D341Med (cell line): ENCODE measurements around the gene INPP5A.
A peak's percentile ranks its signal among the peaks of the same experiment; 100 is the strongest.
"Not testable (repeated sequence)": the region's sequence is repeated elsewhere in the genome, so short reads cannot be mapped to it uniquely, and the experiment has no call there.

Experiments
- DNase-seq: peaks from one replicate; pipeline ENCODE4 v3.0.0; 2012; ENCODE audit warnings: low spot score

The INPP5A gene

DNA sequence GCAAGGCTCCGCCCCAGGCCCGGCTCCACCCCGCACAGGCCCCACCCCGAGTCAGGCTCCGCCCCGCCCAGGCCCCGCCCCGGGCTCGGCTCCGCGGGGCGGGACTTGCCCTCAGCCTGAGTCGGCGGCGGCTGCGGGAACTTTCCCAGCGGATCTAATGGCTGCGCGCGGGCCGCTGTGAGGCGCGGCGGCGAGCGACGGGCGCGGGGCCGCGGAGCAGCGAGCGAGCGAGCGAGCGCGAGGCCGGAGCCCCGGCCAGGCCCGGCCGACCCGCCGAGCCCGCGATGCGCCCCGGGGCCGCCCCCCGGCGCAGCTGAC, at the start of gene INPP5A:
TSS of gene INPP5A (plus strand) at position 104 of the 318 bp plus-strand sequence. CDS start 310 bp downstream, outside the sequence.
- no peak for DNase-seq

DNA sequence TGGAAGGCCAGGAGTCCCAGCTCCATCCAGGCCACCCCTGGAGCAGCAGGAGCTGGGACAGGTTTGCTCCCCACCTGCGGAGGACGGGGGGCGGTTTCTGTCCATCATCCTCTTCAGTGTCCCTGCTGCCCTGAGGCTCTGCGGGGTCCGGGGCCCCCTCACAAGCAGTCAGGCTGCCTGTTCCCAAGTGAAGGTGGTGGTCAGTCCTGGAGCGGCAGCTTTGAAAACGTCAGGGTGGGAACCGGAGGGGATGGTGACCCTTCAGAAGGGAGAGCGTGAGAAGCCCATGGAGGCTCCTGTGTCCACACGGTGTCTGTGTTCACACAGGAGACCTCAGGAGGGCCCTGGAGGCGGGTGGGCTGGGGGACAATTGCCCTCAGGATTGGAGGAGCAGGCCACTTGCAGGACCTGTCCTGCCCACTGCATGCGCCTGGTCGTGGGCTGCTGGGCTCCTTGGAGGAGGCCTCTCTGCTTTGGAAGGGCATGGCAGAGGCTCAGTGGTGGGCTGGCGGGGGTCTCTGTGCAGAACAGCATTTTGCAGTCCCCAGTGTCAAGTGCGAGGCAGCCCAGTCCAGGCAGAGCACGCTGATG, 49.3 kb upstream of the INPP5A start:
- no peak for DNase-seq

DNA sequence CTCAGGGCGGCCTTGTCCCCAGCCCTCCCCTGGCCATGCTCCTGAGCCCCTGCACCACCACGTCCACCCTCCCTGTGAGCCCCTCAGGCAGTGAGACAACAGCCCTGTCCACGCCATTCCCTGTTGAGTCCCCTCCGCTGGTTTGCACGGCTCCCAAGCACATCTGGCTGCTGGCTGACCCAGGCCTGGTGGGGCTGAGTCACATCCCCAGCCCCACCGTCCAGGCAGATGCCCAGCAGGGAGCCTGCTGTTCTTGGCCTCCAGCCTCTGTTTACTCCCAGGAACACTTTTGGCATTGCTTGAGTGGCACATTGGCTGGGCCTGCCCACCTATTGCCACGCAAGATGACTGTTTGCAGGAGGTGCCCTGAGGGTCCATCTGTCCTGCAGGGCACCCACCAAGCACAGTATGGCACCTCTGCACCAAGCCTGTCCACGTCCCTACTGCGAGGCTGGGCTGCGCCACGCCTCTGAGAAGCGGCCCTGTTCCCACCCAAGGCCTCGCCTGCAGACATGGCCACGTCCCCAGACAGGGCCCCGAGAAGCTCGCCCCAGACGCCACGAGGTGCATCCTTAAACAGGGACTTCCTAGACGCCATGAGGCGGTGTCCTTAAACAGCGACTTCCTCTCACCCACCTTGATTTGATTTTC, 48.4 kb upstream of the INPP5A start:
- DNase-seq, result no peak

GRCh38 chr10:132489704-132490534, 47.7 kb upstream of the INPP5A start:
- no peak for DNase-seq

DNA sequence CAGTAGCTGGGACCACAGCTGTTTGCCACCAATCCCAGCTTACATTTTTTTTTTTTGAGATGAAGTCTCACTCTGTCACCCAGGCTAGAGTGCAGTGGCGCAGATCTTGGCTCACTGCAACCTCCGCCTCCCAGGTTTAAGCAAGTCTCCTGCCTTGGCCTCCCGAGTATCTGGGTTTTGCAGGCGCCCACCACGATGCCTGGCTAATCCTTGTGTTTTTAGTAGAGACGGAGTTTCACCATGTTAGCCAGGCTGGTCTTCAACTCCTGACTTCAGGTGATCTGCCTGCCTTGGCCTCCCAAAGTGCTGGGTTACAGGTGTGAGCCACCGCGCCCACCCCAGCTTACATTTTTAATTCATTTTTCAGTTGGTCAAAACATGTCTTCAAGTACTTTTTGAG, 46.1 kb upstream of the INPP5A start:
- DNase-seq, result not testable (repeated sequence)

DNA sequence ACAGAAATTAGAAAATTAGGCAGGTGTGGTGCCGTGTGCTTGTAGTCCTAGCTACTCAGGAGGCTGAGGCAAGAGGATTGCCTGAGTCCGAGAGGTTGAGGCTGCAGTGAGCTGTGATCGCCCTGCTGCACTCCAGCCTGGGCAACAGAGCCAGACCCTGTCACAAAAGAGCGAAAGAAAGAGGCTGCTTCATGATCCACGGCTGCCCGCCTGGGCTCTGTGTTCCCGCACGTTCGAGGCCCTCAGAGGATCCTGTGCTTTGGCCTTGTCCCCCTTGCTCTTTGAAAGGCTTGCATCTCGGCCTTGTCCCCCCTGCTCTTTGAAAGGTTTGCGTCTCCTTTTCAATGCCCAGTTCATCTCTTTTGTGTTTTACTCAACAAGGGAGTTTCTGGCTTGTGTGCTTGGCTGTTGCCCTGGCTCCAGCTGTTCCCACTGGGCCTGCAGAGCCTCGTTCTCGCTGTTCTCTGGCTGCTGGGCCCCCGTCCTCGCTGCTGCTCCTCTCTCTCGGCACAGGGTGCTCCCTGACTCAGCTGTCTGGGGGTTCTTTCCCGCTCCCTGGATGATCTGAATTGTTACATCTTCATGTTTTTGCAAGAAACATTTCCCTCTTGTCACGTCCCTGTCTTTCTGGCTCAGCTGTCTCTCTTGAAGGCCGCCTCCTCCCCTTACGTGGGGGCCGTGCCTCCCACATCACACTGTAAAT, 45.1 kb upstream of the INPP5A start:
- DNase-seq, result no peak

DNA sequence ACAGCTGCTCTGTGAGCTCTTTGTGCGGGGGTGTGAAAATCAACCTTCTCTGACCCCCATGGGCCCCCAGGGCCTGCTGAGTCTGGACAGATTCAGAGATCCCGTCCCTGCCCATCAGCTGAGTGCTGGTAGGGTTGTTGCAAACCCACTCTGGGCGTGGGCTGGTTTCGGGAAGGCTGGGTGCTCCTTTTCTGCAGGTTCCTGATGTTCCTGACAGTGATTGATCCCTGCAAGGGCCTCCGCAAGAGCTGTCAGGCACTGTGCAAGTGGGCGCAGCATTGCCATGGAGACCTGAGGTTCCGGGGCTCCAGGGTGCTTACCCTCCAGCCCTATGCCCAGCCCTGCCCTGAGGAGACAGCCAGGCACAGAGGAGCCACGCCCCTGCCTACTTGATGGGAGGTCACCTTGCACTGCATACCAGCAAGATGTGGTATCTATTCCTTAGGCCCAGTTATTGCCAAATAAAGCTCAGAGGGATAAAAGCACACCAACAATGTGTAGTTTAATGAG, 44.3 kb upstream of the INPP5A start:
- no peak for DNase-seq

DNA sequence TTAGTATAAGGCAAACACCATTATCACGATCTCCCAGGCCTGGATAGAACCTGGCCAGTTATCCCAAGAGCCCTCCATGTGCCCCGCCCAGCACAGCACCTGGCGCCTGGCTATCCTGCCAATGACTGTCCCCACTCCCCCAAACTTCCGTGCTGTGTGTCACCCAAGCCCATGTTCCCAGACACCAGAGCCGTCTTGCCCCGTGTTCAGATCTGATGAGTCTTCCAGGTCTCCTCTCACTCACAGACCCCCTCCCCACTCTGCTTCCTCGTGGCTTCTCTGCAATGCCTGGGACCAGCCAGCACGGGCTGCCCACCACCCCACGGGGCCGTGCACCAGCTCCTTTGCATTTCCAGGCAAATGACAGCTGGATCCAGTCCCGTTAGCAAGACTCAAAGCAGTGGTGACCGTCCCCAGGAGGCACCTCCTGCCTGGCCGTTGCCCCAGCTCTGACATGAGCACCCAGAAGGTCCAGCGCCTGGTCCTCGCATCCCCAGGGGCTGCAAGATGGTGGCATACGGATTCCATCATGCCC, 43.8 kb upstream of the INPP5A start:
- DNase-seq, result peak; percentile 3

GRCh38 chr10:132494866-132495630, 42.5 kb upstream of the INPP5A start:
- no peak for DNase-seq

GRCh38 chr10:132496360-132497062, 41.1 kb upstream of the INPP5A start:
- no peak for DNase-seq

DNA sequence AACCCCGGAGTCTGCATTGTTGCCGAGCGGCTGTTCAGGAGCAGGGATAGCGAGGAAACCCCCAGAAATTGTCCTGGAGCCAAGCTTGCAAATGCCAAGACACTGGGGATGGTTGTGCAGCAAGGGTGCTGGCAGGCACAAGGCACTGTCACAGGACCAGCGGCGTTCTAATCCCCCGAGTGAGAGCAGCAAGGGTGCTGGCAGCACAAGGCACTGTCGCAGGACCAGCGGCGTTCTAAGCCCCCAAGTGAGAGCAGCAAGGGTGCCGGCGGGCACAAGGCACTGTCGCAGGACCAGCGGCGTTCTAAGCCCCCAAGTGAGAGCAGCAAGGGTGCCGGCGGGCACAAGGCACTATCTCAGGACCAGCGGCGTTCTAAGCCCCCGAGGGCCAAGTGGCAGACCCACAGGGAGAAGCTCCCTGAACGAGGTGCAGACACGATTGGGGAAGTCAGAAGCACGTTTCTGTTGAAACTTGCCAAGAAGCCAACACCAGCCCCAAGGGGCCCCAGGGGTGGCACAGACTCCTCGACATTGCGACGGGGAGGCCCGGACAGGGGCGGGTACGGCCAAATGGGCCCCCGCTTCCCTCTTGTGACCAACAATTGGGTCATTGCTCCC, 40.4 kb upstream of the INPP5A start:
- DNase-seq, result no peak

GRCh38 chr10:132497861-132498561, 39.6 kb upstream of the INPP5A start:
- DNase-seq, result no peak

DNA sequence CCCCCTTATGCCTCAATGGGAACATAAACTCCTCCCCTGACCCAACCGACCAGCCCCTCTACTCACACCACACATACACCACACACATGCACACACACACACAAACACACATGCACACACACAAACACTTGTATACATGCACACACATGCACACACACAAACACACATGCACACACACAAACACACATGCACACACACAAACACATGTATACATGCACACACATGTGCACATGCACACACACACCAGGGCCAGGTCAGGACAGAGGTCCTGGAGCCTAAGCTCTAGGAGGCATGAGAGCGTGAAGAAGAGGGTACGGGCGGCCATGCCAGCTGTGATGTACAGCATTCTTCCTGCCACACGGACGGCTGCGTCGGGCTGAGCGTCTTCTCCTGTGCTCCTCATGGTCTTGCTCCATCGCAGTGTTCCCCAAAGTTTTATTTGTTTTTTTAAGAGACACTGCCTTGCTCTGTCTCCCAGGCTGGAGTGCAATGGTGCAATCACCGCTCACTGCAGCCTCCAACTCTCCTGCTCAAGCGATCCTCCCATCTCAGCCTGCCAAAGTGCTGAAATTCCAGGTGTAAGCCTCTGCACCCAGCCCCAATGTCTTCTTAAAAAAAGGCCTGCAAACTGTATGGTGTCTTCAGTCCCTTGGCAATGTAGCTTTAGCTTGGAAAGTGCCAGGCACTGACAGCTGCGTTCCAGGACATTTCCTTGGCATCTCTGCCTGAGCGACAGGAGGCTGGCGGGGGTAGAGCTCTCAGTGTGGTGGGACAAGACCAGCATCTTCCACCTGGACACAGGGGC, 38.8 kb upstream of the INPP5A start:
- DNase-seq, result no peak

DNA sequence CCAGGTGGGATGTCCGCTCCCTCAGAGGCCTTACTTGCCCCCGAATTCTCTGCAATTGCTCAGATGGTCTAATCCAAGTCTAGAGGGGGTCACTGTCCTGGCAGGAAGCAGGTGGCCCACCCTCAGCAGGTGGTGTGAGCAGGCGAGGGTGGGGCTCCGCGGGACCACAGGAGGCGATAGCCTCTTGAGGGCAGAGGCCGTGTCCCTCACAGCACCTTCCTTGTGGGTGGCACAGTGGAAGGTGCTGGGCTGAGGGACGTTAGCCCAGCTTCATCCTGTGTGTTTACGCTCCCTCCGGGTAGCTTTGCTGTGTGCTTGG, 38.3 kb upstream of the INPP5A start:
- no peak for DNase-seq

- DNase-seq, result no peak
These were observed 36.7 kb upstream of the INPP5A start for GRCh38 chr10:132500781-132501415.

- DNase-seq, result no peak
These were observed 34.9 kb upstream of the INPP5A start for GRCh38 chr10:132502544-132503300.

GRCh38 chr10:132503581-132504421, 33.8 kb upstream of the INPP5A start:
- DNase-seq, result no peak
